Stimulated activated naive CD8-positive, alpha-beta T cell treated with anti-CD3 and anti-CD28 coated beads, Interleukin-15, Interleukin-2, amounts not matched to agents 100 ng/mL and 50 ng/mL, for 24 hours (primary cell): ENCODE measurements around the gene ZNF316.
A peak's percentile ranks its signal among the peaks of the same experiment; 100 is the strongest.
"Not testable (repeated sequence)": the region's sequence is repeated elsewhere in the genome, so short reads cannot be mapped to it uniquely, and the experiment has no call there.

Experiments
- H3K27ac Mint-ChIP-seq: one replicate; pipeline ENCODE4 v1.8.0; 2021; ENCODE audit warnings: mild to moderate bottlenecking, mixed read lengths
- H3K27me3 Mint-ChIP-seq: one replicate; pipeline ENCODE4 v1.8.0; 2021; ENCODE audit warnings: mixed read lengths
- H3K36me3 Mint-ChIP-seq: one replicate; pipeline ENCODE4 v1.8.0; 2021; ENCODE audit warnings: low read depth, mixed read lengths
- H3K4me1 Mint-ChIP-seq: one replicate; pipeline ENCODE4 v1.8.0; 2021; ENCODE audit warnings: low read depth, mixed read lengths
- H3K4me3 Mint-ChIP-seq: one replicate; pipeline ENCODE4 v1.8.0; 2021; ENCODE audit warnings: mild to moderate bottlenecking, mixed read lengths
- H3K9me3 Mint-ChIP-seq: one replicate; pipeline ENCODE4 v1.8.0; 2021; ENCODE audit warnings: mixed read lengths

ZNF316 gene

GRCh38 chr7:6634021-6634420 lies 3.1 kb upstream of the ZNF316 start:
- Mint-ChIP-seq H3K9me3 (no peaks in the 10 kb centered on the region), H3K4me1 (peaks cover 16% of the 10 kb centered on the region), H3K27me3 (no peaks in the 10 kb centered on the region), H3K36me3 (peaks cover 9% of the 10 kb centered on the region), H3K4me3 (no peak overlapping the region), H3K27ac (peak overlapping the region; percentile 0)

- not testable (repeated sequence) for H3K27ac Mint-ChIP-seq, H3K4me3 Mint-ChIP-seq, H3K27me3 Mint-ChIP-seq, H3K9me3 Mint-ChIP-seq
- H3K4me1 Mint-ChIP-seq: peaks cover 25% of the 10 kb centered on the region
- H3K36me3 Mint-ChIP-seq: peaks cover 19% of the 10 kb centered on the region
Observed at GRCh38 chr7:6634971-6635370, 2.1 kb upstream of the ZNF316 start.

- peak overlapping the region; percentile 87 for H3K27ac Mint-ChIP-seq
- H3K36me3 Mint-ChIP-seq: peaks cover 32% of the 10 kb centered on the region
- H3K9me3 Mint-ChIP-seq: no peaks in the 10 kb centered on the region
- H3K4me3 Mint-ChIP-seq: peak overlapping the region; percentile 86
- peaks cover 27% of the 10 kb centered on the region for H3K4me1 Mint-ChIP-seq
- H3K27me3 Mint-ChIP-seq: no peaks in the 10 kb centered on the region
Observed at GRCh38 chr7:6637544-6638229, 569 bp downstream of the ZNF316 start.

GRCh38 chr7:6639032-6639431 lies 1.9 kb downstream of the ZNF316 start:
- Mint-ChIP-seq H3K36me3 (peaks cover 37% of the 10 kb centered on the region), H3K4me1 (peaks cover 27% of the 10 kb centered on the region), H3K9me3 (no peaks in the 10 kb centered on the region), H3K27me3 (no peaks in the 10 kb centered on the region), H3K4me3 (peak overlapping the region; percentile 86), H3K27ac (peak overlapping the region; percentile 87)

- Mint-ChIP-seq H3K4me3 (no peak overlapping the region), H3K27me3 (no peaks in the 10 kb centered on the region), H3K27ac (peak overlapping the region; percentile 13), H3K4me1 (peaks cover 27% of the 10 kb centered on the region), H3K9me3 (no peaks in the 10 kb centered on the region), H3K36me3 (peaks cover 37% of the 10 kb centered on the region)
Observed at GRCh38 chr7:6639627-6640026, 2.5 kb downstream of the ZNF316 start.

- H3K9me3 Mint-ChIP-seq: no peaks in the 10 kb centered on the region
- H3K4me1 Mint-ChIP-seq: peaks cover 27% of the 10 kb centered on the region
- H3K27me3 Mint-ChIP-seq: no peaks in the 10 kb centered on the region
- peaks cover 44% of the 10 kb centered on the region for H3K36me3 Mint-ChIP-seq
- no peak overlapping the region for H3K4me3 Mint-ChIP-seq
- H3K27ac Mint-ChIP-seq: peak overlapping the region; percentile 13
Observed at GRCh38 chr7:6640246-6640721, 3.2 kb downstream of the ZNF316 start.

- H3K27ac Mint-ChIP-seq: no peak overlapping the region
Observed at GRCh38 chr7:6641305-6642035, 4.4 kb downstream of the ZNF316 start.

GRCh38 chr7:6642239-6642839 lies 5.2 kb downstream of the ZNF316 start:
- no peaks in the 10 kb centered on the region for H3K27me3 Mint-ChIP-seq
- H3K36me3 Mint-ChIP-seq: peaks cover 52% of the 10 kb centered on the region
- no peak overlapping the region for H3K4me3 Mint-ChIP-seq
- no peaks in the 10 kb centered on the region for H3K9me3 Mint-ChIP-seq
- peaks cover 27% of the 10 kb centered on the region for H3K4me1 Mint-ChIP-seq
- H3K27ac Mint-ChIP-seq: no peak overlapping the region

More at GRCh38 chr7:6641305-6642035, 4.4 kb downstream of the ZNF316 start:
- H3K4me1 Mint-ChIP-seq: peaks cover 27% of the 10 kb centered on the region
- H3K27me3 Mint-ChIP-seq: no peaks in the 10 kb centered on the region
- H3K36me3 Mint-ChIP-seq: peaks cover 50% of the 10 kb centered on the region
- H3K4me3 Mint-ChIP-seq: no peak overlapping the region
- no peaks in the 10 kb centered on the region for H3K9me3 Mint-ChIP-seq

- no peak overlapping the region for H3K4me3 Mint-ChIP-seq
- H3K27me3 Mint-ChIP-seq: no peaks in the 10 kb centered on the region
- H3K9me3 Mint-ChIP-seq: no peaks in the 10 kb centered on the region
- H3K4me1 Mint-ChIP-seq: peaks cover 23% of the 10 kb centered on the region
- peaks cover 53% of the 10 kb centered on the region for H3K36me3 Mint-ChIP-seq
- no peak overlapping the region for H3K27ac Mint-ChIP-seq
Observed at GRCh38 chr7:6642861-6643640, 5.9 kb downstream of the ZNF316 start.

GRCh38 chr7:6643915-6644625 lies 7.0 kb downstream of the ZNF316 start:
- Mint-ChIP-seq H3K4me1 (peaks cover 13% of the 10 kb centered on the region), H3K27ac (no peak overlapping the region), H3K36me3 (peaks cover 50% of the 10 kb centered on the region), H3K27me3 (no peaks in the 10 kb centered on the region), H3K4me3 (no peak overlapping the region), H3K9me3 (no peaks in the 10 kb centered on the region)

GRCh38 chr7:6644728-6645127 lies 7.6 kb downstream of the ZNF316 start:
- no peak overlapping the region for H3K27ac Mint-ChIP-seq
- H3K9me3 Mint-ChIP-seq: no peaks in the 10 kb centered on the region
- H3K36me3 Mint-ChIP-seq: peaks cover 45% of the 10 kb centered on the region
- peaks cover 6% of the 10 kb centered on the region for H3K4me1 Mint-ChIP-seq
- no peak overlapping the region for H3K4me3 Mint-ChIP-seq
- H3K27me3 Mint-ChIP-seq: no peaks in the 10 kb centered on the region

GRCh38 chr7:6646465-6646864 lies 9.3 kb downstream of the ZNF316 start:
- H3K4me3 Mint-ChIP-seq: no peak overlapping the region
- H3K27ac Mint-ChIP-seq: no peak overlapping the region
- no peaks in the 10 kb centered on the region for H3K4me1 Mint-ChIP-seq
- H3K9me3 Mint-ChIP-seq: no peaks in the 10 kb centered on the region
- peaks cover 52% of the 10 kb centered on the region for H3K36me3 Mint-ChIP-seq
- H3K27me3 Mint-ChIP-seq: no peaks in the 10 kb centered on the region

GRCh38 chr7:6647080-6647479 lies 10.0 kb downstream of the ZNF316 start:
- Mint-ChIP-seq H3K9me3 (no peaks in the 10 kb centered on the region), H3K27me3 (no peaks in the 10 kb centered on the region), H3K4me3 (no peak overlapping the region), H3K4me1 (no peaks in the 10 kb centered on the region), H3K27ac (no peak overlapping the region), H3K36me3 (peaks cover 52% of the 10 kb centered on the region)

GRCh38 chr7:6647541-6647940 lies 10.4 kb downstream of the ZNF316 start:
- no peak overlapping the region for H3K27ac Mint-ChIP-seq
- peaks cover 54% of the 10 kb centered on the region for H3K36me3 Mint-ChIP-seq
- no peaks in the 10 kb centered on the region for H3K27me3 Mint-ChIP-seq
- no peaks in the 10 kb centered on the region for H3K9me3 Mint-ChIP-seq
- no peak overlapping the region for H3K4me3 Mint-ChIP-seq
- H3K4me1 Mint-ChIP-seq: no peaks in the 10 kb centered on the region
